OCI-LY7 (cell line): Measurements from ENCODE around the gene CCSAP.

Experiments
- CTCF ChIP-seq: fragments of 200-600 bp; sonication (generic); conservative IDR thresholded peaks from 2 replicates; pipeline ENCODE4 v1.5.1; 2014; ENCODE audit warnings: mild to moderate bottlenecking, antibody characterized with exemption, low read length, moderate library complexity, mixed read lengths
- EZH2phosphoT487 ChIP-seq: fragments of 200-600 bp; sonication (generic); IDR thresholded peaks from 2 replicates; pipeline ENCODE4 v1.6.1; 2018; ENCODE audit warnings: low read depth, borderline replicate concordance, mild to moderate bottlenecking, mixed run types, antibody characterized with exemption, low read length, moderate library complexity, mixed read lengths

GRCh38 chr1:229298887-229299503 lies 43.9 kb downstream of the CCSAP start:
- TF ChIP-seq CTCF (no peak), EZH2phosphoT487 (no peak)
